ENCODE results near the gene IRF6.

The IRF6 gene

GRCh38 chr1:209756615-209757445 lies 49.1 kb downstream of the IRF6 start:
- DNase-seq = no peak

GRCh38 chr1:209755926-209756614 lies 49.9 kb downstream of the IRF6 start, which contains the start of gene TRAF3IP3:
Gene TRAF3IP3, plus strand, starts transcription at chr1:209756053. Its CDS starts 3,987 bp downstream, at chr1:209760040.
- no peak for DNase-seq

- DNase-seq = no peak
These were observed 50.7 kb downstream of the IRF6 start for GRCh38 chr1:209755256-209755655.

GRCh38 chr1:209752890-209753289 lies 53.1 kb downstream of the IRF6 start:
- no peak for DNase-seq

- no peak for DNase-seq
These were observed 54.2 kb downstream of the IRF6 start for GRCh38 chr1:209751627-209752231.

- no peak for DNase-seq
These were observed 56.1 kb downstream of the IRF6 start for GRCh38 chr1:209749670-209750323.

- DNase-seq = no peak
These were observed 56.7 kb downstream of the IRF6 start for GRCh38 chr1:209749205-209749604.

GRCh38 chr1:209748620-209749019 lies 57.3 kb downstream of the IRF6 start:
- no peak for DNase-seq

- no peak for DNase-seq
These were observed 58.2 kb downstream of the IRF6 start for GRCh38 chr1:209747580-209748262.

- no peak for DNase-seq
These were observed 59.3 kb downstream of the IRF6 start for GRCh38 chr1:209746451-209747165.

GRCh38 chr1:209743145-209743482 lies 62.8 kb downstream of the IRF6 start:
- DNase-seq = peak; percentile 19

- DNase-seq = no peak
These were observed 63.4 kb downstream of the IRF6 start for GRCh38 chr1:209742409-209743144.

GRCh38 chr1:209741889-209742288 lies 64.1 kb downstream of the IRF6 start:
- DNase-seq = no peak

GRCh38 chr1:209741193-209741592 lies 64.7 kb downstream of the IRF6 start:
- DNase-seq = no peak

GRCh38 chr1:209738270-209738669 lies 67.7 kb downstream of the IRF6 start:
- DNase-seq = no peak

GRCh38 chr1:209737118-209737505 lies 68.8 kb downstream of the IRF6 start:
- no peak for DNase-seq

GRCh38 chr1:209736490-209737117 lies 69.3 kb downstream of the IRF6 start:
- no peak for DNase-seq

Measured in NCI-H345 (cell line).